22Rv1 (cell line): Measurements from ENCODE around the gene KRTAP5-5.

Experiments
- ZFX ChIP-seq: fragments of 450-650 bp; IDR thresholded peaks from 2 replicates; pipeline ENCODE4 v1.6.1; 2017; ENCODE audit warnings: antibody characterized with exemption, borderline replicate concordance
- TF ChIP-seq, protein P1 (sequence below): fragments of 450-650 bp; IDR thresholded peaks from 2 replicates; pipeline ENCODE4 v1.5.1; 2017; ENCODE audit warnings: mild to moderate bottlenecking

DNA sequence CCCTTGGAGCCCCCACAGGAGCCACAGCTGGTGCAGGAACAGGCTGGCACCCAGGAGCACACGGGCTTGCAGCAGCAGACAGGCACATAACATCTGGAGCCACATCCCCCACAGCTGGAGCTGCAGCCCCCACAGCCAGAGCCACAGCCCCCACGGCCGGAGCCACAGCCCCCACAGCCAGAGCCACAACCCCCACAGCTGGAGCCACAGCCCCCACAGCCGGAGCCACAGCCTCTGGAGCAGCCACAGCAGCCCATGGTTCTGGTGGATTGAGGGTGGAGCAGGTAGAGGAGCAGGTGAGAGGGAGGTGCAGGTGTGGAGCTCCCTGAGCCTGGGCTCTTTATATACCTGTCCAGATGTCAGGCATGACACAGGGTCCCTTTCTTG is 31.6 kb upstream of the KRTAP5-5 start, which contains the start of gene KRTAP5-2:
- TF ChIP-seq, protein P1, sequence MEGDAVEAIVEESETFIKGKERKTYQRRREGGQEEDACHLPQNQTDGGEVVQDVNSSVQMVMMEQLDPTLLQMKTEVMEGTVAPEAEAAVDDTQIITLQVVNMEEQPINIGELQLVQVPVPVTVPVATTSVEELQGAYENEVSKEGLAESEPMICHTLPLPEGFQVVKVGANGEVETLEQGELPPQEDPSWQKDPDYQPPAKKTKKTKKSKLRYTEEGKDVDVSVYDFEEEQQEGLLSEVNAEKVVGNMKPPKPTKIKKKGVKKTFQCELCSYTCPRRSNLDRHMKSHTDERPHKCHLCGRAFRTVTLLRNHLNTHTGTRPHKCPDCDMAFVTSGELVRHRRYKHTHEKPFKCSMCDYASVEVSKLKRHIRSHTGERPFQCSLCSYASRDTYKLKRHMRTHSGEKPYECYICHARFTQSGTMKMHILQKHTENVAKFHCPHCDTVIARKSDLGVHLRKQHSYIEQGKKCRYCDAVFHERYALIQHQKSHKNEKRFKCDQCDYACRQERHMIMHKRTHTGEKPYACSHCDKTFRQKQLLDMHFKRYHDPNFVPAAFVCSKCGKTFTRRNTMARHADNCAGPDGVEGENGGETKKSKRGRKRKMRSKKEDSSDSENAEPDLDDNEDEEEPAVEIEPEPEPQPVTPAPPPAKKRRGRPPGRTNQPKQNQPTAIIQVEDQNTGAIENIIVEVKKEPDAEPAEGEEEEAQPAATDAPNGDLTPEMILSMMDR, result no peak
- TF ChIP-seq ZFX, result no peak
